Measurements from ENCODE around the gene EHBP1L1.

EHBP1L1 gene

DNA sequence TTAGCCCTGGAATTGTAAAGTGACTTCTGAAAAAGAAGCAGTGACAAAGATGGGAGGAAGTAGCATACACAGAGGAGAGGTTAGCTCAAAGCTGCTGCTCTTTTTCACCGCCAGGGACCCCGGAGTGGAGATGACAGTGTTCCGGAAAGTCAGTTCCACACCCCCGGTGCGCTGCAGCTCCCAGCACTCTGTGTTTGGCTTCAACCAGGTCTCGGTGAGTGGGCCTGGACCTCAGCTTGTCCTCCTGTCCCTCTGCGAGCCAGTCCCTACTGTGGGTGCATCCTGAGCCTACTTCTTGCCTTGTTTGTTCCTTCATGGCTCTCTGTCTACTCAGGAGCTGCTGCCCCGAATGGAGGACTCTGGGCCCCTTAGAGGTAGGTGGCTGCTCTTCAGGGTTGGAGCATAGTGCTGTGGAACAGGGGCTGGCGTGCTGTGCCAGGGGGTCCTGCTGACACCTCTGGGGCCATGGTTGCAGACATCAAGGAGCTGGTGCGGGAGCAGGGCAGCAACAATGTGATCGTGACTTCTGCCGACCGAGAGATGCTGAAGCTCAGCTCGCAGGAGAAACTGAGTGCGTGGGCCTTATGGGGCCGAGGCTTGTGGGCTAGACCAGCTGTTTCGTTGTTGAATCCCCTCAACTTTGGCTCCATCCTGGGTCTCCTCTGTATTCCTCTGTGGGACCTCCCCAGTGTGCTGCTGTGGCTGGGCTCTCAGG is 41.4 kb downstream of the EHBP1L1 start:
- no peak for DNase-seq

DNA sequence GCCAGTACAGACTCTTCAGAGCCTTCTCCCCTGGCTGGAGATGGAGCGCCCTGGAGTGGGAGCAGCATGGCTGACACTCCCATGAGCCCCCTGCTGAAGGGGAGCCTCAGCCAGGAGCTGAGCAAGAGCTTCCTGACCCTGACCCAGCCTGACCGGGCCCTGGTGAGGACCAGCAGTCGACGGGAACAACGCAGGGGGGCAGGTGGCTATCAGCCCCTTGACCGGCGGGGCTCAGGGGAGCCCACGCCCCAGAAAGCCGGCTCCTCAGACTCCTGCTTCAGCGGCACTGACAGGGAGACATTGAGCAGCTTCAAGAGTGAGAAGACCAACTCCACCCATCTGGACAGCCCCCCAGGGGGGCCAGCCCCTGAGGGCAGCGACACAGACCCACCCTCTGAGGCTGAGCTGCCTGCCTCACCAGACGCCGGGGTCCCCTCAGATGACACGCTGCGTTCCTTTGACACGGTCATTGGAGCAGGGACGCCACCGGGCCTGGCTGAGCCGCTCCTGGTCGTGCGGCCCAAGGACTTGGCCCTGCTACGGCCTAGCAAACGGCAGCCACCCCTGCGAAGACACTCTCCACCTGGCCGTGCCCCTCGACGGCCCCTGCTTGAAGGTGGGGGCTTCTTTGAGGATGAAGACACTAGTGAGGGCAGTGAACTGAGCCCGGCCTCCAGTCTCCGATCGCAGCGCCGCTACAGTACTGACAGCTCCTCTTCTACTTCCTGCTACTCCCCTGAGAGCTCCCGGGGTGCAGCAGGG is 42.3 kb downstream of the EHBP1L1 start:
- no peak for DNase-seq

DNA sequence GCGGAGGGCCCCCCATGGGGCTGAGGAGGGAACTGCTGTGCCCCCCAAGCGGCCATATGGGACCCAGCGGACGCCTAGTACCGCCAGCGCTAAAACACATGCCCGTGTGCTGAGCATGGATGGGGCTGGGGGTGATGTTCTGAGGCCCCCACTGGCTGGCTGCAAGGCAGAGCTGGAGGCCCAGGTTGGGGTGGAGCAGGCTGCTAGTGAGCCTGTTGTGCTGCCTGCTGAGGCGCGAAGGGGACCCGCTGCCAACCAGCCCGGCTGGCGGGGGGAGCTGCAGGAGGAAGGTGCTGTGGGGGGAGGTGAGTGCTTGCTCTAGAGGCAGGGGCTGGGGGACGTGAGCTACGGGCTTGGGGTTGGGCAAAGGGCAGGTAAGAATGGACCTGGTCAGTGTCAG is 42.9 kb downstream of the EHBP1L1 start:
- no peak for DNase-seq

DNA sequence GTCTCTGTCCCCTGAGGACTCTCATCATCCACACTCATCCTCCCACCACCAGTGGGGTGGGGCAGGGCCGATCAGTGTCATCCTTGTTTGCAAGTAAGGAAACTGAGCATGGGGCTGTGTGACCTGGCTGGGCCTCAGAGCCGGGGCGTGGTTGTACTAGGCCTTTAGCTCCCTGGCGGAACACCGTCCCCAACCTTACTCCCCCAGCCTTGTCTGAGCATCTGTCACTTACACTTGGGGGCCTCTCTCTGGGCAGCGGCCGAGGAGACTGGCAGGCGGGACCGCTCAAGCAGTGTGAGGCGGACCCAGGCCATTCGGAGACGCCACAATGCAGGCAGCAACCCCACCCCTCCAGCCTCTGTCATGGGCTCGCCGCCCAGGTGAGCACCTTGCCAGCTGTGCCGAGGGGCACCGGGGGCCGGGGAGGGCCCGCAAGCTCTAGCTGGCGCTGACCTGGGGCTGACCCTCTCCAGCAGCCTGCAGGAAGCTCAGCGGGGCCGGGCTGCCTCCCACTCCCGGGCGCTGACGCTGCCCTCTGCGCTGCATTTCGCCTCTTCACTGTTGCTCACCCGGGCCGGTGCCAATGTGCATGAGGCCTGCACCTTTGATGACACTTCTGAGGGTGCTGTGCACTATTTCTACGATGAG is 43.6 kb downstream of the EHBP1L1 start:
- DNase-seq, result no peak

DNA sequence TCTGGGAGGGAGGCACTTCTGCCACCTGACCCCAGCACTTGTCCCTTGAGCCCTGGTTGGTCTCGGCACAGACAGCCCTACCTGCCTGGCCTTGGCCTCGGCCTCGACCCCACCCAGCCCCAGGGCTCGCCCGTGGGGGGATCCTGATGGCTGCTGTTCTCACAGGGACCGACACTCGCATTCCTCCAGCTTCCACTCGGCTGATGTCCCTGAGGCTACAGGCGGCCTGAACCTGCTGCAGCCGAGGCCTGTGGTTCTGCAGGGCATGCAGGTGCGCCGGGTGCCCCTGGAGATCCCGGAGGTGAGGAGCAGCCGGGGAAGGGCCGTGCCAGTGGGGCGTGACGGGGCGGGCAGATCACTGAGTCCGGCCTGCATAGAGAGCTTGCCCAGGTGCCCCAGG is 44.8 kb downstream of the EHBP1L1 start:
- no peak for DNase-seq

DNA sequence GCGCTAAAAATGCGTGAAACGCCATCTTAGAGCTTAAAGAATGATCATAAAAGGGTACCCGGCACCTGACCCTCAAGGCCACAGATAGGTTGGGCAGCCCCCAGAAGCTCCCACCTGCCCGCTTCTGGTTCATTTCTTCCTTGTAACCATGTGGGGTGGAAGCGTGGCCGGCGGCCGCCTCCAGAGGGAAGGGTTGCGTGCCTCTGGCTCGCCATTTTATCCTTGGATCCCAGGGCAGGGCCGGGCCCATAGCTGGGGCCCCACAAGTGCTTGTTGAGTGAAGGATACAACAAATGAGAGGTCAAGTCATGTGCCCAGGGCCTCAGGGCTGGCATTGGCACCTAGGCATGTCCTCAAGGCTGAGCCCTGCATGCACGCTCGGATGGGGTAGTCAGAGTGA is 45.6 kb downstream of the EHBP1L1 start:
- DNase-seq, result no peak

DNA sequence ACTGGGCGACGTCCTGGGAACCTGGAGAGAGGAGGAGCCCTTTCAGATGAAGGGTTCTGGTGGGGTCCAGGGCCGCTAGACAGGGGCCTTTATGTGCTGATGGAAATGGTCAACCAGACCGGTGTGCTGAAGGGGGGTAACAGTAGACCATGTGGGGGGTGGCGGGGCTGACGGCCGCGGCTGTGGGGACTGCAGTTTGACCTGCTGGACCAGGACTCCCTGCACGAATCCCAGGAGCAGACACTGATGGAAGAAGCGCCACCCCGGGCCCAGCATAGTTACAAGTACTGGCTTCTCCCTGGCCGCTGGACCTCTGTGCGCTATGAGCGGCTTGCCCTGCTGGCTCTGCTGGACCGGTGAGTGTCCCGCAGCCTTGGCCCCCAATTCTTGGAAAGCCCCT is 46.2 kb downstream of the EHBP1L1 start:
- no peak for DNase-seq

DNA sequence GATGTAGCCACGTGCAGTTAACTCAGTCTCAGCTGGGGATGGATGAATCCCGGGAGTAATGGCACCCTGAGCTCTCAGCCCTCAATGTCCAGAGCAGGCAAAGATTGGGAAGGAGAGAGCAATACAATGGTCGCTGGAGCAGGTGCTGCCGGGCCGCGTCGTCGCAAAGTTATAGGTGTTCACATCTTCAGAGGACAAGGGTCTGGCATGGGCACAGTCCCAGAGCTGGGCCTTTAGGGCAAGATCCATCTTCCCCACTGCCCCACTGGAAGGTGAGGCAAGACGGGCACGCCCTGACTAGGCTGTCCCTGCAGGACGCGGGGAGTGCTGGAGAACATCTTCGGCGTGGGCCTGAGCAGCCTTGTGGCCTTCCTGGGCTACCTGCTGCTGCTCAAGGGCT is 47.3 kb downstream of the EHBP1L1 start:
- DNase-seq, result no peak

DNA sequence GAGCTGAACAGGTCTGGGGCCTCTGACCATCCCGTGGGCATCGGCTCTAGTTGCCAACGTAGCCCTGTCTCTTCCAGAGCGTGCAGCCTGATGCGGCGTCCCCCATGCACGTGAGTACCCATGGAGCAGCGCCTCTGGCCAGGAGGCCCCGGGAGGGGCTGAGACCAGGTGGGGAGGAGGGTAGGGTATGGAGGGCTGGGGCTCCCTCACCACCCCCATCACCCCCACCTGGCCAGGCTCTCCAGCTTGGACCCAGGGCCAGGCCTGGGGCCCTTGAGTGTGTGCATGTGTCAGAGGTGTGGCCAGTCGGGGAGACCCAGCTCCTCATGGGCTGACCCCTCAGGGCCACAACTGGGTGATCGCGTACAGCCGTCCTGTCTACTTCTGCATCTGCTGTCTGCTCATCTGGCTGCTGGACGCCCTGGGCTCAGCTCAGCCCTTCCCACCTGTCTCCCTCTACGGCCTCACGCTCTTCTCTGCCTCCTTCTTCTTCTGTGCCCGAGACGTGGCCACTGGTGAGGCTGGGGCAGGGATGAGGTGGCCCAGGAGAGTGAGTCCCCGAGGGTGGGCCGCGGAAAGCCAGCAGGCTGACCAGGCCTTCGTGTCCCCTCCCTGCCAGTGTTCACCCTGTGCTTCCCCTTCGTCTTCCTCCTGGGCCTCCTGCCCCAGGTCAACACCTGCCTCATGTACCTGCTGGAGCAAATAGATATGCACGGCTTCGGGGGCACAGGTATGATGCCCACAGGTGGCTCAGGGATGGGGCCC is 48.2 kb downstream of the EHBP1L1 start:
- DNase-seq, result no peak

DNA sequence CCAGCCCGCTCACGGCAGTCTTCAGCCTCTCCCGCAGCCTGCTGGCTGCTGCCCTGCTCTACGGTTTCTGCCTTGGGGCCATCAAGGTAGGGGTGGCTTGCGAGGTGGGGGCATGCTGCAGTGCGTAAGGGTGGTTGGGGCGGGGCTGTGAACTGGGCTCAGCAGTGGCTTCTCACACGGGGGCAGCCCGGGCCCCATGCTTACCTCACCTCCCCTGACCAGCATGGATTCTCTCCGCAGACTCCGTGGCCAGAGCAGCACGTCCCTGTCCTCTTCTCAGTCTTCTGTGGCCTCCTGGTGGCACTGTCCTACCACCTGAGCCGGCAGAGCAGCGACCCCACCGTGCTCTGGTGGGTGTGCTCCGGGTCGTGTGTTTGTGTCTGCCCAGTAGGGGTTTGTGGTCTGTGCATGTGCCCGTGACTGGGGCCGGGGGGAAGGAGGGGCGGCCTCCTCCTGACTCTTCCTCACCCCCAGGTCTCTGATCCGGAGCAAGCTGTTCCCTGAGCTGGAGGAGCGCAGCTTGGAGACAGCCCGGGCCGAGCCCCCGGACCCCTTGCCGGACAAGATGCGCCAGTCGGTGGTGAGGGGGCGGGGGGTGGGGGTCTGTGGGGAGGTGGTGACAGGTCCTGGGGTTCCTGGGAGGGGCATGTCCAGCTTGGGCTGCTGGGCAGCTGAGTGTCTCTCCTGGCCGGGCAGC is 49.2 kb downstream of the EHBP1L1 start:
- DNase-seq, result no peak

DNA sequence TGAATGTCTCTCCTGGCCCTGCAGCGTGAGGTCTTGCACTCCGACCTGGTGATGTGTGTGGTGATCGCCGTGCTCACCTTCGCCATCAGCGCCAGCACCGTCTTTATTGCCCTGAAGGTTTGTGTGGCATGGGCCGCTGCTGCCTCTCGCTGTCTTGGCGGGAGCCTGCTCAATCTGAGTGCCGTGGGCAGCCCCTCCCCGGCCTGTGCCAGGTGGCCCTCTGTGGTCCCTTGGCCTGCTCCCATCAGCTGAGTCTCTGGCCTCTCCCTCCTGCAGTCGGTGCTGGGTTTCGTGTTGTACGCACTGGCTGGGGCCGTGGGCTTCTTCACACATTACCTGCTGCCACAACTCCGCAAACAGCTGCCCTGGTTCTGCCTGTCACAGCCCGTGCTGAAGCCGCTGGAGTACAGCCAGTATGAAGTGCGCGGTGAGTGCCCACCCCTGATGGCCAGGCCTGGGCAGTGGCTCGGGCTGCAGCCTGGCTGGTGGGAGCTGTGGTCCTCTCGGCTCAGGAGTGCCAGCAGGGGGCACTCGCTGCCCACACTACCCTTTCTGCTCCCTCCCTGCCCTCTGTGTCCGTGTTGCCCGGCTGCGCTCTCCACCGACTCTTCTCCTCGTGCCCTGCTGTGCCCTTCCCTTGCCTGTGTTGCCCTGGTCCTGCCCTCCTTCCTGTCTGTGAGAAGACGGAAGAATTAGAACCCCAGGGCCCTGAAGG is 49.9 kb downstream of the EHBP1L1 start:
- peak; percentile 24 for DNase-seq

DNA sequence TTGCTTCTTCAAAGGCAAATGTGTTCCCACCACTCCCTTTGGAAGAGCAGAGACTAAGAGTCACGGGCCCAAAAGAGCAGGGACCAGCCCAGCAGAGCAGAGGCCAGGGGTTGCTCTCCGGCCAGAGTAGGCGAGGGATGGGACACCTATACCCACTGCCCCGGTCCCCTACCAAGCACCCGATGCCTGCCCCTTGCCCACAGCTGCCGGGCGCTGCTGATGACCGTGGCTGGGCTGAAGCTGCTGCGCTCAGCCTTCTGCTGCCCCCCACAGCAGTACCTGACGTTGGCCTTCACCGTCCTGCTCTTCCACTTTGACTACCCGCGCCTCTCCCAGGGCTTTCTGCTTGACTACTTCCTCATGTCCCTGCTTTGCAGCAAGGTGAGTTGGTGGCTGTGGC is 51.3 kb downstream of the EHBP1L1 start:
- no peak for DNase-seq

DNA sequence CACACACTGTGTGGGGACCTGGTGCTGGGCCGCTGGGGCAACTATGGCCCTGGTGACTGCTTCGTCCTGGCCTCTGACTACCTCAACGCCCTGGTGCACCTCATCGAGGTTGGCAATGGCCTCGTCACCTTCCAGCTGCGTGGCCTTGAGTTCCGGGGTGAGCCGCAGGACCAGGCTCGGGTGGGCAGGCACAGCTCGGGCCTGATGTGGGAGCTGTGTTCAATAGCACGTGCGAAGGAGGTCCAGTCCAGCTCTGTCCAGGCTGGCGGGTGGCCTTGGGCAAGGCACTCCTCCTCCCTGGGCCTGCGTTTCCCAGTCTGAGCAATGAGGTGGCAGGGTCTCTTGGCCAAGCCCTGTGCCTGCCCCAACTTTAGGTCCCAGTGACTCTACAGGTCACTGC is 53.7 kb downstream of the EHBP1L1 start:
- DNase-seq, result no peak

DNA sequence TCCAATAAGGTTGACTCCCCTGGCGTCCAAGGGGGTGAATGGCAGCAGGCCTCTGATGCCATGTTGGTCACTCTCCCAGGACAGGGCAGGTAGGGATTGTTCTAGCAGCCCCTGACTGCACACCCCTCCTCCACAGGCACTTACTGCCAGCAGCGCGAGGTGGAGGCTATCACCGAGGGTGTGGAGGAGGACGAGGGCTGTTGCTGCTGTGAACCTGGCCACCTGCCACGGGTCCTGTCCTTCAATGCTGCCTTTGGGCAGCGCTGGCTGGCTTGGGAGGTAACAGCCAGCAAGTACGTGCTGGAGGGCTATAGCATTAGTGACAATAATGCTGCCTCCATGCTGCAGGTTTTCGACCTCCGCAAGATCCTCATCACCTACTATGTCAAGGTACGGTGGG is 54.4 kb downstream of the EHBP1L1 start:
- no peak for DNase-seq

DNA sequence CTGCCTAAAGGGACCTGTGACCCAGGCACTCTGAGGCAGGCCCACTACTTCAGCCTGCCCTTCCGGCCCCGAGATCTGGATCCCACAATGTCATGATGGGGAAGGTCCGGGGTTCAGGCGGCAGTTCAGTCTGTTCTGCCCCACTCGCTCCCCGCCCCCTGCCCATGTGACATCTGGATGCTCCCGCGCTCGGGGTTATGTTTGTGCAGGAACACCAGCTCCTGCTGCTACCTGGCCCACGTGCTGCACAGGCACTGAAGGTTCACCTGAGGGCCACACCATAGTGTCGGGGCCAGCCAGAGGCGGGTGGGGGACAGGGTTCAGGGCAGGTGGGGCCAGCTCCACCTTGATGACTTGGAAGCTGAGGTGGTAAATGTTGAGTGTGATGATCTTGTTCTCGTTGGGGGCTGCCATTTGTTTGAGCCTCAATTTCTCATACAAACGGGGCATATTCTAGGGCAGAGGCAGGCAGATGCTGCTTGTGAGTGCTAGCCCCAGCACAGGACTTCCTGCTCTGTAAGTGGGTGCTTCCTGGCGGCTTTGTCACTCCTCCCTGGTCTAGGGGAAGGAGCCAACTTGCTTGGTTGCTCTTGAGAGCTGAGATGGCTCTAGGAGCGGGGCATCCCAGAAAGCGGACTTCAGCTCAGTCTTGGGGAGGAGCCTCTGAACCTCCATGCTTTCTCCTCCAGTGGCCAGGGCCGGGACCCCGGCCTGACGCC is 57.7 kb downstream of the EHBP1L1 start:
- no peak for DNase-seq

DNA sequence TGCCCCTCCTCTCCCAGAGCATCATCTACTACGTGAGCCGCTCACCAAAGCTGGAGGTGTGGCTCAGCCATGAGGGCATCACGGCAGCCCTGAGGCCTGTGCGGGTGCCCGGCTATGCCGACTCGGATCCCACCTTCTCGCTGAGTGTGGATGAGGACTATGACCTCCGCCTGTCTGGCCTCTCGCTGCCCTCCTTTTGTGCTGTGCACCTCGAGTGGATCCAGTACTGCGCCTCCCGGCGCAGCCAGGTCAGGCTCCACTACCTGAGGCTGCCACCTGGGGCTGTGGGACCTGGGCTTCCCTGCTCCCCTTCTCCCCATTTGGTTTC is 58.2 kb downstream of the EHBP1L1 start:
- DNase-seq, result no peak

DNA sequence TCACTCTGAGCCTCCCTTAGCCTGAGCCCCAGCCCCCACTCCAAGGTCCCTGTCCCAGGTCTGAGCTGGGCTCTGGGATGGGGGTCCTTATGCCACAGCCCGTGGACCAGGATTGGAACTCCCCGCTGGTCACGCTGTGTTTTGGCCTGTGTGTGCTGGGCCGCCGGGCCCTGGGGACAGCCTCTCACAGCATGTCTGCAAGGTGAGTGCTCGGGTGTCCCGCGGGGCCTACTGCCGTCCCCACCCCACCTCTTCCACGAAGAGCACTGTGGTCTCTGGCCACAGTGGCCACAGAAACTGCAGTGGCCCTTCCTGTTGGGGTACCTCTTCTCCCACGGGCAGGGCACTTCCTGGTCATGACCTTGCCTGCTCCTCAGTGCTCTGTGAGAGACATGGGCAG is 58.6 kb downstream of the EHBP1L1 start:
- DNase-seq, result no peak

DNA sequence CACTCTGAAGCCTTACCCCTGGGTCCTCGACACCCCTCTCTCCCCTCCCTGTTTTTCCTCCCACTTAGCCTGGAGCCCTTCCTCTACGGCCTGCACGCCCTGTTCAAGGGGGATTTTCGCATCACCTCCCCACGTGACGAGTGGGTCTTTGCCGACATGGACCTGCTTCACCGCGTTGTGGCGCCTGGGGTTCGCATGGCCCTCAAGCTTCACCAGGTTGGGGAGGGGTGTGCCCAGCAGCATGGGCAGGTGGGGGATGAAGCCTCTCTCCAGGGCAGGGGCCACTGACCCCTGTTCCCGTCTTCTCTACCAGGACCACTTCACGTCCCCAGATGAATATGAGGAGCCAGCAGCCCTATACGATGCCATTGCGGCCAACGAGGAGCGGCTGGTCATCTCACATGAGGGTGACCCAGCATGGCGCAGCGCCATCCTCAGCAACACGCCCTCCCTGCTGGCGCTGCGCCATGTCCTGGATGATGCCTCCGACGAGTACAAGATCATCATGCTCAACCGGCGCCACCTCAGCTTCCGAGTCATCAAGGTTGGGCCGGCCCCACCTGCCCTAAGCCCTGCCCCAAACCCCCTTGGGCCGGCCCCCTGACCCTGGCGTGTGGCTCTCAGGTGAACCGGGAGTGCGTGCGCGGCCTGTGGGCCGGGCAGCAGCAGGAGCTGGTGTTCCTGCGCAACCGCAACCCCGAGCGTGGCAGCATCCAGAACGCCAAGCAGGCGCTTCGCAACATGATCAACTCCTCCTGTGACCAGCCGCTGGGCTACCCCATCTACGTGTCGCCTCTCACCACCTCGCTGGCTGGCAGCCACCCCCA is 59.3 kb downstream of the EHBP1L1 start:
- no peak for DNase-seq

DNA sequence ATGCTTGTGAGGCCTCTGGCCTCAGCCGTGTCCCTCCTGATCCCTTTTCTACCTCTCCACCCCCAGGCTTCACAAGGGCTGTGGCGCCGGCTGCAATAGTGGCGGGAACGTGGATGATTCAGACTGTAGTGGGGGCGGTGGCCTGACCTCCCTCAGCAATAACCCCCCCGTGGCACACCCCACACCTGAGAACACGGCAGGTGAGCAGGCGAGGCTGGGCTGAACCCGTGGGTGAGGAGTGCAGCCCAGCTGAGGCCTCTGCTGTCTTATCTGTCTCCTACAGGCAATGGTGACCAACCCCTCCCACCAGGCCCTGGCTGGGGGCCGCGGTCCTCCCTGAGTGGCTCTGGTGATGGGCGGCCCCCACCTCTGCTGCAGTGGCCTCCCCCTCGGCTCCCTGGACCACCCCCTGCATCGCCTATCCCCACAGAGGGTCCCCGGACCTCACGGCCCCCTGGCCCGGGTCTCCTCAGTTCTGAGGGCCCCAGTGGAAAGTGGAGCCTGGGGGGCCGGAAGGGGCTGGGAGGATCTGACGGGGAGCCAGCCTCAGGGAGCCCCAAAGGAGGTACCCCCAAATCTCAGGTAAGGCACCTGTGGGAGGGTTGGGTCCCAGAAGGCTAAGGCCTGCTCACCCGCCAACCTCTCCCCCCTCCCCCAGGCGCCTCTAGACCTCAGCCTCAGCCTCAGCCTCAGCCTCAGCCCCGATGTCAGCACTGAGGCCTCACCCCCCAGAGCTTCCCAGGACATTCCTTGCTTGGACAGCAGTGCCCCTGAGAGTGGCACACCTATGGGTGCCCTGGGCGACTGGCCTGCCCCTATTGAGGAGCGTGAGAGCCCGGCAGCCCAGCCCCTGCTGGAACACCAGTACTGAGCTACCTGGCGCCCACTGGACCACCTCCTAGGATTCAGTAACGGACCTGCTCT is 60.5 kb downstream of the EHBP1L1 start:
- no peak for DNase-seq

Data from fibroblast of upper back skin (primary cell).